Measurements from ENCODE around the gene GALNTL6.
"Not testable (repeated sequence)": the region's sequence is repeated elsewhere in the genome, so short reads cannot be mapped to it uniquely, and the experiment has no call there.

Gene GALNTL6

DNA sequence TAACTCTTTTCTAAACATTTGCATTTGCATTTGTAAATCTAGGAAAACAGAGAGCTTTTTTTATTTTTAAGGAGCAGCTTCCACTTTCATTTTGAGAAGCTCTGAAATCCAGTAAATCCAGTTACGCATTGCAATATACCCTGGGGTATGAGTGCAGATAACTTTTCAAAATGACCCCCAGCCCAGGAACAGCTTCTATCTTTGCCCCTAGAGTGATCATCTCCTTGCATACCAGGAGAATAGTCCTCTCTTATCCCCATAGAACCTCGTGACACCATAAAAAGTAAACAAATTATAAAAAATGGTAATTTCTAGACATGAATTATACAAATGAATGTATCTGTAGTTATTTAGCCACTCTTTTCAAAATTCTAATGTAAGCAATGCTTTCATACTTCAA lies 1063.2 kb downstream of the GALNTL6 start:
- TF ChIP-seq, protein P1, sequence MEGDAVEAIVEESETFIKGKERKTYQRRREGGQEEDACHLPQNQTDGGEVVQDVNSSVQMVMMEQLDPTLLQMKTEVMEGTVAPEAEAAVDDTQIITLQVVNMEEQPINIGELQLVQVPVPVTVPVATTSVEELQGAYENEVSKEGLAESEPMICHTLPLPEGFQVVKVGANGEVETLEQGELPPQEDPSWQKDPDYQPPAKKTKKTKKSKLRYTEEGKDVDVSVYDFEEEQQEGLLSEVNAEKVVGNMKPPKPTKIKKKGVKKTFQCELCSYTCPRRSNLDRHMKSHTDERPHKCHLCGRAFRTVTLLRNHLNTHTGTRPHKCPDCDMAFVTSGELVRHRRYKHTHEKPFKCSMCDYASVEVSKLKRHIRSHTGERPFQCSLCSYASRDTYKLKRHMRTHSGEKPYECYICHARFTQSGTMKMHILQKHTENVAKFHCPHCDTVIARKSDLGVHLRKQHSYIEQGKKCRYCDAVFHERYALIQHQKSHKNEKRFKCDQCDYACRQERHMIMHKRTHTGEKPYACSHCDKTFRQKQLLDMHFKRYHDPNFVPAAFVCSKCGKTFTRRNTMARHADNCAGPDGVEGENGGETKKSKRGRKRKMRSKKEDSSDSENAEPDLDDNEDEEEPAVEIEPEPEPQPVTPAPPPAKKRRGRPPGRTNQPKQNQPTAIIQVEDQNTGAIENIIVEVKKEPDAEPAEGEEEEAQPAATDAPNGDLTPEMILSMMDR (IDR thresholded peaks at IDR 0.05; ENCODE audit: poor library complexity, severe bottlenecking), result no peak

DNA sequence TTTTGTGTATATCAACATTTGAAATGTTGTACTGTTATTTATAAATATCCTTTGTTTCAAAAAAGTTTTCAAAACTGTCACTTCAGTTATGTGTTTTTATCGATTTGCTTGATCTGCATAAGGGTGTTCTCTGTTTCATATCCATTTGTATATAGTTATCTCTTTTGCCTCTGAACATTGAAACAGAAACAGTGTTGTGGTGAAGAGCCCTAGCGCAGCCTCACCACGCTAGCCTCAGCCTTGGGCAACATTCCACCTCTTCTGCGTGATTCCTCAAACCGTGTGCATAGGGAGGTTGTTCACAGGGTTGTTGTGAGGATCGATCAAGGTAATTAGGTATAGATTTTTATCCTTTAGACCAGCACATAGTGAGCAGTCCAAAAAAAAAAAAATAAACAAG lies 1068.4 kb downstream of the GALNTL6 start:
- no peaks in the 10 kb centered on the region for H3K27me3 ChIP-seq (ENCODE audit: insufficient read depth, poor library complexity, severe bottlenecking)
- TF ChIP-seq, protein P1 (IDR thresholded peaks at IDR 0.05; ENCODE audit: poor library complexity, severe bottlenecking), result no peak
- H3K9me3 ChIP-seq (ENCODE audit: severe bottlenecking), result no peaks in the 10 kb centered on the region
- no peak for DNase-seq (ENCODE audit: low spot score)
- H3K4me1 ChIP-seq (ENCODE audit: insufficient read depth, poor library complexity, severe bottlenecking), result no peaks in the 10 kb centered on the region
- no peak overlapping the region for H3K4me3 ChIP-seq (ENCODE audit: severe bottlenecking)
- no peak for ATAC-seq (ENCODE audit: low read depth)
- H3K27ac ChIP-seq (ENCODE audit: poor library complexity, severe bottlenecking), result no peak overlapping the region
- H3K36me3 ChIP-seq (ENCODE audit: low read depth), result no peaks in the 10 kb centered on the region

More for the DNA sequence above, 1063.2 kb downstream of the GALNTL6 start:
- no peaks in the 10 kb centered on the region for H3K4me1 ChIP-seq (ENCODE audit: insufficient read depth, poor library complexity, severe bottlenecking)
- H3K4me3 ChIP-seq (ENCODE audit: severe bottlenecking), result no peak overlapping the region
- H3K36me3 ChIP-seq (ENCODE audit: low read depth), result no peaks in the 10 kb centered on the region
- no peak for ATAC-seq (ENCODE audit: low read depth)
- no peak overlapping the region for H3K27ac ChIP-seq (ENCODE audit: poor library complexity, severe bottlenecking)
- H3K9me3 ChIP-seq (ENCODE audit: severe bottlenecking), result no peaks in the 10 kb centered on the region
- H3K27me3 ChIP-seq (ENCODE audit: insufficient read depth, poor library complexity, severe bottlenecking), result no peaks in the 10 kb centered on the region
- no peak for DNase-seq (ENCODE audit: low spot score)

DNA sequence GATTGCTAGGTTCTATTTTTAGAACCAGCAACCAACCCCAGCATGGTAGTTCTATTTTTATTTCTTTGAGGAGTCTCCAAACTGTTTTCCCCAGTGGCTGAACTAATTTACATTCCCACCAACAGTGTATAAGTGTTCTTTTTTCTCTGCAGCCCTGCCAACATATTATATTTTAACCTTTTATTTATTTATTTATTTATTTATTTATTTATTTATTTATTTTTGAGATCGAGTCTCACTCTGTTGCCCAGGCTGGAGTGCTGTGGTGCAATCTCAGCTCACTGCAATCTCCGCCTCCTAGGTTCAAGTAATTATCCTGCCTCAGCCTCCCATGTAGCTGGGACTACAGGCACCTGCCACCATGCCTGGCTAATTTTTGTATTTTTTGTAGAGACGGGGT lies 1074.2 kb downstream of the GALNTL6 start:
- not testable (repeated sequence) for H3K4me1 ChIP-seq (ENCODE audit: insufficient read depth, poor library complexity, severe bottlenecking); H3K9me3 ChIP-seq (ENCODE audit: severe bottlenecking); ATAC-seq (ENCODE audit: low read depth); DNase-seq (ENCODE audit: low spot score); H3K27ac ChIP-seq (ENCODE audit: poor library complexity, severe bottlenecking); H3K4me3 ChIP-seq (ENCODE audit: severe bottlenecking); H3K36me3 ChIP-seq (ENCODE audit: low read depth); H3K27me3 ChIP-seq (ENCODE audit: insufficient read depth, poor library complexity, severe bottlenecking)

DNA sequence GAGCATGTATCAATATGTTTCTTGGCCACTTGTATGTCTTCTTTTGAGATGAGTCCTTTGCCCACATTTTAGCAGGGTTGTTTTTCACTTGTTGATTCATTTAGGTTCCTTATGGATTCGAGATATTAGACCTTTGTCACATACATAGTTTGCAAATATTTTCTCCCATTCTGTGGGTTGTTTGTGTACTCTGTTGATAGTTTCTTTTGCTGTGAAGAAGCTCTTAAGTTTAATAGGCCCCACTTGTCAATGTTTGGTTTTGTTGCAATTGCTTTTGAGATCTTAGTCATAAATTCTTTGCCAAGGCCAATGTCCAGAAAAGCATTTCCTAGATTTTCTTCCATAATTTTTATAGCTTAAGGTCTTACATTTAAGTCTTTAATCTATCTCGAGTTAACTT lies 1074.8 kb downstream of the GALNTL6 start:
- Histone ChIP-seq H3K36me3 (ENCODE audit: low read depth) (no peaks in the 10 kb centered on the region), H3K9me3 (ENCODE audit: severe bottlenecking) (no peaks in the 10 kb centered on the region), H3K4me1 (ENCODE audit: insufficient read depth, poor library complexity, severe bottlenecking) (no peaks in the 10 kb centered on the region), H3K4me3 (ENCODE audit: severe bottlenecking) (no peak overlapping the region), H3K27ac (ENCODE audit: poor library complexity, severe bottlenecking) (no peak overlapping the region), H3K27me3 (ENCODE audit: insufficient read depth, poor library complexity, severe bottlenecking) (no peaks in the 10 kb centered on the region)
- DNase-seq (ENCODE audit: low spot score) (no peak), ATAC-seq (ENCODE audit: low read depth) (no peak)
- TF ChIP-seq, protein P1 (IDR thresholded peaks at IDR 0.05; ENCODE audit: poor library complexity, severe bottlenecking), result no peak

DNA sequence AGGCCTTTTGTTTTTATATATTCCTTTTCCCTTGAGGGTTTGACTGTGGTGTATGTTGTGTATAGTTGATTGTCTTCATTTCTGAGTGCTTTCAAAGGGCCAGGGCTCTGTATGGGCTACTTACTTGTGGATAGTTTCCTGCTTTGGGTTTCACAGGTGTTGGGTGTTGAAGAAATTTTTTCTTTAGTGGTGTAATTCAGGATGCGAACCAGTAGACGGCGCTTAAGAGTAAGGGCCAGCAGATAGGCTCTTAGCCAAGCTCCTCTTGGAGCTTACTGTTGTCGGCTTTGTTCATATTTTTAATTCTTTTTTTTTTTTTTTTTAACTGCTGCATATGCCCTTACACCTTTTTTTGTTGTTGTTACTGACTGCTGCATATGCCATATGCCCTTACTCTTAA lies 1079.1 kb downstream of the GALNTL6 start:
- no peaks in the 10 kb centered on the region for H3K36me3 ChIP-seq (ENCODE audit: low read depth)
- no peak overlapping the region for H3K4me3 ChIP-seq (ENCODE audit: severe bottlenecking)
- no peaks in the 10 kb centered on the region for H3K9me3 ChIP-seq (ENCODE audit: severe bottlenecking)
- H3K4me1 ChIP-seq (ENCODE audit: insufficient read depth, poor library complexity, severe bottlenecking), result no peaks in the 10 kb centered on the region
- H3K27me3 ChIP-seq (ENCODE audit: insufficient read depth, poor library complexity, severe bottlenecking), result no peaks in the 10 kb centered on the region
- DNase-seq (ENCODE audit: low spot score) (no peak), ATAC-seq (ENCODE audit: low read depth) (no peak)
- TF ChIP-seq, protein P1 (IDR thresholded peaks at IDR 0.05; ENCODE audit: poor library complexity, severe bottlenecking), result peak; percentile 60
- H3K27ac ChIP-seq (ENCODE audit: poor library complexity, severe bottlenecking), result no peak overlapping the region

All from RWPE2 (cell line).